ENCODE measurements around the gene DCST2.

Gene DCST2

DNA sequence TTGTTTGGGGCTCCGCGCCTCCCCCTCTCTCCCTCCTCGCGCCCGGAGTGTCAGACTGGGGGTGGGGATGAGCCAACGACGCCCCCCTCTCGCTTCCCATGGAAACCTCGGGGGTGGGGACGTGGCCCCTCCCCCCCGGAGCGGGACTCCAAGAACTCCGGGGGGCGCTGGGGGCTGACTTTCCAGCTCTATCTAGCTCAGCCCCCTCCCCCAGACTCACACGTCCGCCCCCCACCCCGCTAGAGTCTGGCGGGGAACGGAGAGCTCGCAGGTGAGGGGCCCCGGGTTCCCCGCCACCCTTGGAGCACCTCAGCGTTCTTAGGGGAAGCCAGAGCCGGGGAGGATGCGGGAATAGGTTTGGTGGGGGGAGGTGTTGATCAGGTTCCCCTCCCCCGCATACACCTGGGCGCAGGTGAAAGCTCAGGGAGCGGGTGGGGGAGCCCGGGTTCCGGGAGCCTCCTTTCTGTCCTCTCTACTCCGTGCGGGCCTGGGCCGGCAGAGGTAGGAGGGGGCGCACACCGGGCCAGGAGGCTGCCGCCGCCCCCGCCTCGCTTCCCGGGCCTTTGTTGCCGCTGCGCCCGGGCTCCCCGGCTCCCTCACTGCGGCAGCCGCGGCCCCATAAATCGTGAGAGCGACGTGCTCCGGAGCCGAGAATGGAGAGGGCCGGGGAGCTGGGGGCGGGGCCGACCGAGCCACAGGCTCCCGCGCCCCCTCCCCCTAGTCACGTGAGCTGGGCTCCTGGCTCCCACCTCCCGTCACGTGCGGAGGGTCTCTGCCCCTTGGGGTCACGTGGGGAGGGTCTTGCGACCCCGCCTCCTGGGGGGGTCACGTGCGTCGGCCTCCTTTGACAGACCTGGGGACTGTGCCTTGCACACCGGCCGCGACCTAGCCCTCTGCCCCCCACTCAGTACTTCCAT is 47.0 kb upstream of the DCST2 start:
- TF ChIP-seq, protein P1, sequence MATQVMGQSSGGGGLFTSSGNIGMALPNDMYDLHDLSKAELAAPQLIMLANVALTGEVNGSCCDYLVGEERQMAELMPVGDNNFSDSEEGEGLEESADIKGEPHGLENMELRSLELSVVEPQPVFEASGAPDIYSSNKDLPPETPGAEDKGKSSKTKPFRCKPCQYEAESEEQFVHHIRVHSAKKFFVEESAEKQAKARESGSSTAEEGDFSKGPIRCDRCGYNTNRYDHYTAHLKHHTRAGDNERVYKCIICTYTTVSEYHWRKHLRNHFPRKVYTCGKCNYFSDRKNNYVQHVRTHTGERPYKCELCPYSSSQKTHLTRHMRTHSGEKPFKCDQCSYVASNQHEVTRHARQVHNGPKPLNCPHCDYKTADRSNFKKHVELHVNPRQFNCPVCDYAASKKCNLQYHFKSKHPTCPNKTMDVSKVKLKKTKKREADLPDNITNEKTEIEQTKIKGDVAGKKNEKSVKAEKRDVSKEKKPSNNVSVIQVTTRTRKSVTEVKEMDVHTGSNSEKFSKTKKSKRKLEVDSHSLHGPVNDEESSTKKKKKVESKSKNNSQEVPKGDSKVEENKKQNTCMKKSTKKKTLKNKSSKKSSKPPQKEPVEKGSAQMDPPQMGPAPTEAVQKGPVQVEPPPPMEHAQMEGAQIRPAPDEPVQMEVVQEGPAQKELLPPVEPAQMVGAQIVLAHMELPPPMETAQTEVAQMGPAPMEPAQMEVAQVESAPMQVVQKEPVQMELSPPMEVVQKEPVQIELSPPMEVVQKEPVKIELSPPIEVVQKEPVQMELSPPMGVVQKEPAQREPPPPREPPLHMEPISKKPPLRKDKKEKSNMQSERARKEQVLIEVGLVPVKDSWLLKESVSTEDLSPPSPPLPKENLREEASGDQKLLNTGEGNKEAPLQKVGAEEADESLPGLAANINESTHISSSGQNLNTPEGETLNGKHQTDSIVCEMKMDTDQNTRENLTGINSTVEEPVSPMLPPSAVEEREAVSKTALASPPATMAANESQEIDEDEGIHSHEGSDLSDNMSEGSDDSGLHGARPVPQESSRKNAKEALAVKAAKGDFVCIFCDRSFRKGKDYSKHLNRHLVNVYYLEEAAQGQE (IDR thresholded peaks at IDR 0.05; ENCODE audit: insufficient read depth in 1 of 2, low read depth in 2 of 2, low read length in 2 of 2) = no peak
- TF ChIP-seq FOXP2 (optimal IDR thresholded peaks at IDR 0.05; ENCODE audit: borderline replicate concordance, extremely low read depth, extremely low read length, insufficient read depth) (no peak), TAF1 (IDR thresholded peaks at IDR 0.05; ENCODE audit: borderline replicate concordance, insufficient read depth, low read length) (no peak), SIN3A (IDR thresholded peaks at IDR 0.05; ENCODE audit: borderline replicate concordance, insufficient read depth, low read length) (no peak), POLR2AphosphoS5 (IDR thresholded peaks at IDR 0.05; ENCODE audit: low read depth, low read length) (no peak)

DNA sequence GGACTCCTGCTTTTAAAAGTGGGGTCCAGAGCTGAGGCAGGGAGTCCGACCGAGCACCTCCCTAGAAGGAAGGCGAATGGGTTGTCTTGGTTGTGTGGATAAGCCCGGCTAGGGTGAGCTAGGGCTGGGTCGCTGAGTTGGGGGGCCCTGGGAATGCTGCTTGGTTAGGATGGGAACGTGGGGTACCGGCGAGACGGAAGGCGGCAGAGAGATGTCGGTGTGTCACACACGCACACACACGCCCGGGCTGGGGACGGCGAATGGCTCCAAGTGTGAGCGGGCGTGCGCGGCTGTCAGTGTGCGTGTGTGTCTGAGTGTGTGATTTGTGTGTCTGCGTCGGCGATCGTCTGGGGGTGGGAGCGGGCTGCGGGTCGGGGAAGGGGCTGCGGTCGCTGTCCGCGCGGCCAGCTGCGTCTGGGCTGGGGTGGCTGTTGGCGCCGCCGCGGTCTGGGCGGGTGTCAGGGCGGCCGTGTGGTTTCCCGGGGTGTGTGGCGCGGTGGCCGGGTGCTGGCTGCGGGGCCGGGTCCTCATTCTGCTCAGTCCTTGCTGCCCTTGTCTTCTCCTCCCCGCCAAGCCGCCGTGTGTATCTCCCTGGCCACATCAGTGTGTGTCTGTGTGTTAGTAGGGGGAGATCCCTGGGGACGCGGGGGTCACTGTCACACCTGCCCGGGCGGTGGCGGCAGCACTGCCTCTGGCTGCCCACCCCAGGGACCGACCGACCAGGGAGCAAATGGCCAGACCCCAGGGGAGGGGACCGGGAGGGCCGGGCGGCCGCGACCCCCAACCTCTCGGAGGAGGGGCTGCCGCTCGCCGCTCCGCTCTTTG is 46.1 kb upstream of the DCST2 start:
- no peak for TF ChIP-seq TAF1 (IDR thresholded peaks at IDR 0.05; ENCODE audit: borderline replicate concordance, insufficient read depth, low read length)
- no peak for TF ChIP-seq POLR2AphosphoS5 (IDR thresholded peaks at IDR 0.05; ENCODE audit: low read depth, low read length)
- no peak for TF ChIP-seq FOXP2 (optimal IDR thresholded peaks at IDR 0.05; ENCODE audit: borderline replicate concordance, extremely low read depth, extremely low read length, insufficient read depth)
- no peak for TF ChIP-seq SIN3A (IDR thresholded peaks at IDR 0.05; ENCODE audit: borderline replicate concordance, insufficient read depth, low read length)
- TF ChIP-seq, protein P1 (IDR thresholded peaks at IDR 0.05; ENCODE audit: insufficient read depth in 1 of 2, low read depth in 2 of 2, low read length in 2 of 2) = no peak

DNA sequence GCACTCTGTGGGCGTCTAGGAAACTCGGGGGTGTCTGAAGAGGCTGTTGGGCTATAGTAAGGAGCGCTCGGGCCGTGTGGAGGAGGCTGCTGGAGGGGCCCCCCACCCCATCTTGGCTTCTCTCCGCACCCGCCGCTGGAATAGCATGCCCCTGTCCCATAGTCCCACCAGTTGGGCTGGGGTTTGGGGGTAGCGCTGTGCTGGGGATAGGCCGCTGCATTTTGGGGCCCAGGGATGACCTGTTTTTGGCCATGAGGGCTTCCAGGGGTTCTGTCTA is 45.6 kb upstream of the DCST2 start:
- TF ChIP-seq SIN3A (IDR thresholded peaks at IDR 0.05; ENCODE audit: borderline replicate concordance, insufficient read depth, low read length) (no peak), POLR2AphosphoS5 (IDR thresholded peaks at IDR 0.05; ENCODE audit: low read depth, low read length) (no peak), TAF1 (IDR thresholded peaks at IDR 0.05; ENCODE audit: borderline replicate concordance, insufficient read depth, low read length) (no peak), FOXP2 (optimal IDR thresholded peaks at IDR 0.05; ENCODE audit: borderline replicate concordance, extremely low read depth, extremely low read length, insufficient read depth) (no peak)
- TF ChIP-seq, protein P1 (IDR thresholded peaks at IDR 0.05; ENCODE audit: insufficient read depth in 1 of 2, low read depth in 2 of 2, low read length in 2 of 2) = no peak

- TF ChIP-seq POLR2AphosphoS5 (IDR thresholded peaks at IDR 0.05; ENCODE audit: low read depth, low read length) (no peak), FOXP2 (optimal IDR thresholded peaks at IDR 0.05; ENCODE audit: borderline replicate concordance, extremely low read depth, extremely low read length, insufficient read depth) (no peak), TAF1 (IDR thresholded peaks at IDR 0.05; ENCODE audit: borderline replicate concordance, insufficient read depth, low read length) (no peak), SIN3A (IDR thresholded peaks at IDR 0.05; ENCODE audit: borderline replicate concordance, insufficient read depth, low read length) (no peak)
- TF ChIP-seq, protein P1 (IDR thresholded peaks at IDR 0.05; ENCODE audit: insufficient read depth in 1 of 2, low read depth in 2 of 2, low read length in 2 of 2) = no peak
These were observed 45.1 kb upstream of the DCST2 start, which contains the start of gene EFNA3 for GRCh38 chr1:155078469-155079209. Gene EFNA3, plus strand, starts transcription at chr1:155078837. Its CDS starts 105 bp downstream, at chr1:155078942.

Measured in PFSK-1 (cell line).